GM21390 (cell line): Measurements from ENCODE around the gene ANK3.

Experiments used
- ATAC-seq: cut with Tn5 transposase; IDR thresholded peaks from one replicate; pipeline ENCODE4 v1.9.1; 2021; ENCODE audit not compliant: unreplicated experiment

Gene ANK3

DNA sequence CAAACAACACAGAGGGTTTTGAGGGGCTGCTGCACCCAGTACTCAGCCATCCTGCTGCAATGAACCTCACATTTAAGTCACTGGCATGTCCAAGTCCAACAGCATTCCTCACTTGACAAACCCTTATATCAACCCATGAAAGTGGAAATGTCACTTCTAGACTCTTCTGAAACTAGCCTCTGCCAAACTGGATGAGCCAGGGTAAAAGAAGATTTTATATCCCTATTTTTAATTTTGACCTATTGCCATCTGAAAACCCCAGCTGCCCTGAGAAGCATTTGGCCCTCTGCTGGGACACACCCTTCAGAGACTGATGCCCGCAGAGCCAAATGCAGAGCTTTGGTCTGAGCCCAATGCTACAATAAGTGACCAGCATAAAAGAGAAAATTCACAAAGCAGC is 201.1 kb downstream of the ANK3 start:
- no peak for ATAC-seq

DNA sequence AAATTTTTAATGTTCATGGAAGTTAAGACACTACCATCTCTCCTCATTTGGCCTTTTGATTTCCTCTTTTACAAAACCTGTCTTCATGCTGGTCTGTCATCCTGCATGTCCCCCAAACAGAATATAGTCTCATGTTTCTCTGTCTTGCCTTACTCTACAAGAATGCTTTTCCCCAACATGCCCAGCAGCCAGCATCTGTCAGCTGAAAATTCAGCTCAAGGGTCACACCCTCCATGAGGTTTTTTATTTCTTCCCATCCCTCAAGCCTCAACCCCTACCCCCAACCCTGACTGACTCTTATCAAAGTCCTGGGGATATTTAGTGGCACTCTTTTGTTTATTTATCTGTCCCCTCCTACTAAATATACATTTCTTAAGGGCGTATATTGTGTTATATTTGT is 202.0 kb downstream of the ANK3 start:
- ATAC-seq = no peak

DNA sequence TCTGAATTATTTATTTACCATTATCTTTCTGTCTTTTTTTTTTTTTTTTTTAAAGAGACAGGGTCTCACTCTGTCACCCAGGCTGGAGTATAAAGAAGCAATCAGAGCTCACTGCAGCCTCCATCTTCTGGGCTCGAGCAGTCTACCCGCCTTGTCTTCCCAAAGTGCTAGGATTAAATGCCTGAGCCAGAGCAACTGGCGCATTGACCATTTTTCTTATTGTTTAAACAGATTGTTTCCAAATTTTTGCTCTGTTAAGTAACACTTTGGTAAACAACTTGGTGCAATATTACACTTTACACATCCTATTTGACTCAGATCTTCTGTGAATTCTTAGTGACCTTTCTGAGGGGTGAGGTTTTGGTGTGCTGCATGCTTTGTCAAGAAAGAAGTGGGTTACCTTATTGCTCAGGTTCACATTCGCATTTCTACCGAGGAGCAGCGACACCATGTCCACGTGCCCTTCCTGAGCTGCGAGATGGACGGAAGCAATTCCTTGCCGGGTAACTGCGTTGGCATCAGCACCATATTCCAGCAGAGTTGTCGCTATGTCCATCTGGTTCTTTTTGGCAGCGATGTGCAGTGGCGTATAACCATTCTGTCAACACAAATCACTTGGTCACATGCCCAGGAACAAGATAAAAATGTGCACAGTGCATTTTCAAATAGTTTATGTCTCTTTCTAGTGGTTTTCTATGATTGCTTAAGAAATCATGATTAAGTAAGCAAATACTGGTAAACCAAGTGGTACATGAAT is 203.2 kb downstream of the ANK3 start:
- no peak for ATAC-seq

DNA sequence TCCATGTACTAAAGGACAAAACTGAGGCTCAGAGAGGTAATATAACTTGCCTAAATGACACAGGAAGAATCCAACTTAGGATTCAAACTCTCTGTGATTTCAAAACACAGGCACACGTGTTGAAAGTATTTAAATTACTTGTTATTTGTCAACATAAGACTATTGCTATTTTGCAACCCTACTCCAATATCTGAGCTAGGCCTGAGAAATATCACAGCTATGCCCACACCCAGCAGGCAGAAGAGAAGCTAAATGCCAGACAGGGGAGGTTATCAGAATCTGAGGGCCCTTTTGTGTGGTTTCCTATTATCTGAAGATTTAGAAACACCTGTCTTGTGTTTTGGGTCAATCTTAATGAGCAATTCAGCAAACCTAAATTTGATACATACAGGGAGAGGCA is 204.3 kb downstream of the ANK3 start:
- ATAC-seq = no peak

DNA sequence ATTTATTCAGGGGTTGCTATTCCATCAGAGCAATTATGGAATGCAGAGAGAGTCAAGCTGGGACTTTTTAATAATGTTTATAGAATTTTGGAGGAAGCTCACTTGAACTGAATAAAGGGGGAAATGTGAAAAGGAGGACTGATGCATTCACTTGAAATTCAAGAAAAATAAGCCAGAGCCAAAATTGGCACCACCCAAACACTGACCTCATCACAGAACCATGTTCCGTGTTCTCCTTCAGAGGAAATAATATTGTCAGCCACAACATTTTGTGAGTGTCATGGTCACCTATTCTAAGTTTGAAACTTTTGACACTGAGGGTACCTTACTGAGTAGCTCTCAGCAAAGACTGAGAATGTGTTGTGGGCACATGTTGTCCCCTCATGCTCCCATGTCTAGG is 207.0 kb downstream of the ANK3 start:
- no peak for ATAC-seq

DNA sequence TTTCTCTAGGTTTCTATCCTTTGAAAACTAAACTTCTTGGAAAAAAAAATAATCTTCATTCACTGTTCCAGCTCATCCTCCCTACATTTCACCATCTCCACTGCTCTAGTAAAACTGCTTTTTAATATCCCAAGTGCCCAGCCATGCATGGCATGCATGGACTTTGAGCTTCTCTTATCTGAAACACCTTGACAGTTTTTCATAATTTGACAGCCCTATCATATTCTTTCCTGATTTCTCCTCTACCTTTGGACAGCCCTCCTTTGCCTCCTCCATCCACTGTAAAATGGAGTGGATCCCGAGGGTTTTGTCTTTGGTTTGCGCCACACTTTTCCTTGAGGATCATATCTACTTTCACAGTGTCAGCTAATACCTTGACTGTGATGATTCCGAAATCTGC is 212.8 kb downstream of the ANK3 start:
- ATAC-seq = no peak

DNA sequence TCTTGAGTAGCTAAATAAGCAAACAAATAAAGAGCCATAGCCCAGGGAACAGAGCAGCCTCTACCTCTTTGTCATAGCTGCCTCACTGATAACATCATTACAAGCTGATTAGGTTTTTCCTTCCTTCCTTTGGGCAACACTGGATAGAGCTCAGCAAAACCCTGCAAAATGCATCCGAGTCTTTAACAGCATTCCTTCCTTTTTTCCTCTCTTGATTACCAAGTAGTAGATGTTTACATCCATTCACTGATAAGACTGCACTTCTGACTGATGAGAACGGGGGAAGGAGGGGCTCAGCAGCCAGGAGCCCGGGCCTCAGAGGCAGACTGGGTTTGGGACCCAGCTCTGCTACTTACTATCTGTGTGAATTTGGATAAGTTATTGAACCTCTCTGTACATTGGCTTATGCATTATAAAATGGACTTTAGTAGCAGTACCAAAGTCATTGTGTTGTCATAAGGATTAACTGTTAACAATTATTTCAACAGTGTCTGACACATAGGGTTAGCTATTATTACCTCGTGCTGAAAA is 214.2 kb downstream of the ANK3 start:
- no peak for ATAC-seq

DNA sequence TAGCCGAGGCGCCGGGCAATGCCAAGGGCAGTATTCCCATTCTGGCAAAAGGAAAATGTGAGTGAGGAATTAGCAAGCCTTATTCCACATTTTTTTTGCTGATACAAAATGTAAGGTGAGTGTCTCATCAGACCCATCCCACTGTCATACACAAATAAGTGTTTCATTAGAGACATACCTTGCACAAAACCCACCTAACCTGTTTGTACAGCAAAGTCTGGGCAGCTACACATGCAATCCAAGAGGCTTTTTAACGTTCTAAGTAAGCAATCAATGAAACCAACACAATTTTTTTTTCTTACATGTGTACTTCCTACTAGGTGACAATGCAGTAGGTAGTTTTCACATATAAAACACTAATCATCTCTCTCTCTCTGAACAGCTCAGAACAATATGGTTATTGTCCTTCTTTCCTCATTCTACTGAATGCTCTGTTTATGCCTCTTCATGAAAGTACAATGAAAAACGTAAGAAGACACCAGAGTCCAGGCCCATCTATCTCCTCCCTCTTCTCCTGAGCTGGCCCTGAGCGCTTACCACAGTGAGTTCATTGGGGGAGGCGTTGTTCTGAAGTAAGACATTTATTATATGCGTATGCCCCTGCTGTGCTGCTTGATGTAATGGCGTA is 217.2 kb downstream of the ANK3 start:
- ATAC-seq = no peak

DNA sequence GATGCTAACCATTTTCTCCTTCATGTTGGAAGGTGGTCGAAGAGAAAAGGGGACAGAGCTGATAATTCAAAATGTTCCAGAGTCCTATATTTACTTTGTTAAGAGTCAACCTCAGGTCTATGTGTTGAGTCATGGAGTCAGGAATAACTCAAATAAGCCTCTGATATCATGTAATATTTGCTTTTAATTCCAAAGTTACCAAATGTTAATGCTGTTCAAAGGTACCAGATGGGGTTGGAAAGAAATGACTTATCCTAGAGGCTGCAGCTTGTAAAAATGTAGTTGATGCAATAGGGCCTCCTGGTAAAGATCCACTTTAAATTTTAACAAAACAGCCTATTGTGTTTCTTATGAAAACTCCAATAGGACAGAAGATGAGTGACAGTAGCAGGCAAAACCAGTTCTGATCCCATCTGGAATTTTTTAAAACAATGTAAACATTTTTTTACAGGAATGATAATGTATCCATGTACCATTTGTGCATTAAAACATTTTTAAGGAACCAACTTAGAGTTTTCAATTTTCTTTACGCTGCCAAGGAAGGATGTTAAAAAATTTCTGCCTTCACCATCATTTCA is 218.2 kb downstream of the ANK3 start:
- no peak for ATAC-seq

DNA sequence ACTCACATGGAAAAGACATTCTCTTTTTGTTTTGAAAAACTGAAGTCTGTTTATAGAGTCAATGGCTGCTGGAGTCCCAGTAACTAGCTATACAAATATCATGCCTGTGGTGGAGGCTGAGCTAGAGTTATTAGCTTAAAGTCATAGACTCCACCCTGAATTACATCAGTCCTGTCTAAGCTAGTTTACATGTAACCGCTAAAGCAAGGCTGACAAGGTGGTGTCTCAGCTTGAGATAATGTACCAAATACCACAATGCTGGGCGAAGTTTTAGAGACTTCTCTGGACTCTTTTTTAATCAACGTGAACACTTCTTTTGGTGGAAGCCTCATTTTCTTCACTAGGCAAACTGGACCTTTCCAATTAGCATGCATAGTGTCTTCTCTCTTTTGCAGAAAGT is 219.4 kb downstream of the ANK3 start:
- no peak for ATAC-seq

DNA sequence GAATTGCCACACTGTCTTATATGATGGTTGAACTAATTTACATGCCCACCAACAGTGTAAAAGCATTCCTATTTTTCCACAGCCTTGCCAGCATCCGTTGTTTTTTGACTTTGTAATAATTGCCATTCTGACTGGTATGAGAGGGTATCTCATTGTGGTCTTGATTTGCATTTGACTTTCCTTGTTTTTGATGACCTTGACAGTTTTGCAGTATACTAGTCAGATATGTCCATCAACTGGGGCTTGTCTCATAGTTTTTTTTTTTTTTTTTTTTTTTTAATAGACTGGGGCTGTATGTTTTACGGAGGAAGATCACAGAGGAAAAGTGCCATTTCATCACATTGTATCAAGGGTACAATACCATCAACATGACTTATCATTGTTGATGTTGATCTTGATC is 220.6 kb downstream of the ANK3 start:
- no peak for ATAC-seq

DNA sequence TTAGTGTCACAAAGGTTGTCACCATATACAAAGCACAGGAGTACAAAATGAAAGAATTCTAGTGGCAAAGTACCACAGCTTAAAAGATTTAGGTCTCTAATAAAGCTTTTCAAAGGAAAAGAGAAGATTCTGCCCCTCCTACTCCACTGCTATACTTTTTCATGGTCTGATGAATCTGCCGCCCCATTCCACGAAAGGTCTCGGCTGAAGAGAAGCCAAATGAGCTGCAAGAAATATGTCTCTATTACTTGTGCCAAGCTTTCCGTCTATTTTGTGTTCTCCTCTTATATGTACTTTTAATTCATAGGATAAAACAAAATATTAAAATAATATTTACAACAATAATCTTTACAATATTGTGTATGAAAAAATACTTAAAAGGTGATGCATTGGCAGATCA is 222.6 kb downstream of the ANK3 start:
- ATAC-seq = no peak

DNA sequence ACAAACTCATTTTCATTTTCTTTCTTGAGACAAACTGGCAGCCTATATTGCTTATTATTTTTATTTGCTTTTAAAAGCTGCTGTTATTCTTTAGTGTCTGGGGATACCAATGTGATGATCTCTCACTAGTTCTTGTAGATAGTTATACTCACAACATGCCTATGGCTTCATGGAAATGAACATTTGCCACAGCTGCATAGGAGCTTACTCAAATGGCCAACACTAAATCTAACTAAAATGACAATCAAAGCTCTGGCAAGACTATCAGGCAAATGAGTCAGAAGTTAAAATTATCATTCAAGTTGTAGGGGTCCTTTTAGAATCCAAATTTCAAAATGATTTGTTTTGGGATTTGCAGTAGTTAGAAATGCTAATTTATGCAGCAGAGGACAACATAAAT is 225.9 kb downstream of the ANK3 start:
- ATAC-seq = no peak

DNA sequence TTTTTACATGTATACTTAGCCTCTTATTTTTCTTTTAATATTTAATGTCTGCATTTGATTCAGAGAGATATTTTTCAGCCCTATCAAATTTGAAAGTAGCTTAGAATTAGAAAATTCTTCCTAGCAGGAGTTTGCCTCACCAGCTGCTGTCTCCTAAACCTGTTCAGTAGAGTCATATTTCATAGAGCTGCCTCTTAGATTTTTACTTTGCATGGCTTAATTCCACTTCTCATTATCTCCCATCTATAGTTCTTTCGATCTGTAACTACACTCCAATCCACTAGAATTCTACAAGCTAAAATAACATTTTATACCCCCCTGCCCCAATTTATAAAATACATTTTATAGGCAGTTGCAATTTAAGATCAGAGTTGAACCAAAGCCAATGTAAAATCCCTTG is 227.0 kb downstream of the ANK3 start:
- ATAC-seq = no peak

DNA sequence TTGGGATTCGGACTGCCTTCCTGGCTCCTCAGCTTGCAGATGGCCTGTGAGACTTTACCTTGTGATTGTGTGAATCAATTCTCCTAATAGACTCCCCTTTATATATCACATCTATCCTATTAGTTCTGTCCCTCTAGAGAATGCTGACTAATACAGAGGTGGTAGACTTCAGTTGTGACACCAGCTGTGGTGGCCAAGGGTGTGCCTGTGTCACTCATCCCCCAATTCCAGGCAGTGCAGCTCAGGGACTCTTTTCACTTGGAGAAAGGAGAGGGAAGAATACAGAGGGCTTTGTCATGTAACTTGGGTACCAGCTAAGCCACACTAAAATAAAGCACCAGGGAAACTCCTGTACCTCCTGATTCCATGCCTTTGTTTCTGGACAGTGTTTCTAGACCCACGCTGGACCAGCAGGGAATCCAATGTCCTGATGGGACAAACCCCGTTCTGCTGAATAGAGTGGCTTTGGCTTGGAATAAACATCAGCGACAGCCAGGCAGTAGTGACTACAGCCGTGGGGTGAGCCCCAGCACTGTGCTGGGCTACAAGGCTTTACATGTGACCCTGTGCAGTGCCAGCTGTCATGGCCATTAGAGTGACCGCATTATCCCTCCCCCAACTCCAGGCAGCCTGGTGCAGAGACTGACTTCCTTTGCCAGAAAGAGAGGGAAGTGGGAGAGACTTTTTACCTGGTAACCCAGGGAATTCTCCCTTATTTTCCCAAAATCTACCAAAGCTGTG is 233.6 kb downstream of the ANK3 start:
- ATAC-seq = no peak

DNA sequence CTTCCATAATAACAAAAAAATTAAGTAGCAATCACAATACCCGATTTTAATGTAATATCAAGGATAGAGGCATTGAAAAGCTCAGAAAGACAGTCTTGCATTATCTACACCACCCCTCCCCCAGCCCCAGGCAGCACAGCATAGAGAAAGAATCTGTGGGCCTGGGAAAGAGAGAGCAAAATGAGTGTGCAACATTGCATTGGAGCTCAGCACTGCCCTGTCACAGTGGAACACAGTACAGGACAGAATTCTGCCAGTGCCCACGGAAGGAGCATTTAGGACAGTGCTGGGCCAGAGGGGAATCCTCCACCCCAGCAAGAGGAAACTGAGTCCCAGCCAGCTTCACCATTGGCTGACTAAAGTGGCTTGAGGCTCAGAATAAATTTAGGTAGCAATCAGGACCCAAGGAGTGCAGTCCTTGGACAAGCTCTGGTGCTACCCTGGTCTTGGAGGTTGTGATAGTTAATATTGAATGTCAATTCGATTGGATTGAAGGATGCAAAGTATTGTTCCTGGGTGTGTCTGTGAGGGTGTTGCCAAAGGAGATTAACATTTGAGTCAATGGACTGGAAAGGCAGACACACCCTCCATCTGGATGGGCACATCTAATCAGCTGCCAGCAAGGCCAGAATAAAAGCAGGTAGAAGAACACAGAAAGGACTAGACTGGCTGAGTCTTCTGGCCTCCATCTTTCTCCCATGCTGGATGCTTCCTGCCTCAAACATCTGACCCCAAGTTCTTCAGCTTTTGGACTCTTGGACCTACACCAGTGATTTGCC is 234.4 kb downstream of the ANK3 start:
- no peak for ATAC-seq

DNA sequence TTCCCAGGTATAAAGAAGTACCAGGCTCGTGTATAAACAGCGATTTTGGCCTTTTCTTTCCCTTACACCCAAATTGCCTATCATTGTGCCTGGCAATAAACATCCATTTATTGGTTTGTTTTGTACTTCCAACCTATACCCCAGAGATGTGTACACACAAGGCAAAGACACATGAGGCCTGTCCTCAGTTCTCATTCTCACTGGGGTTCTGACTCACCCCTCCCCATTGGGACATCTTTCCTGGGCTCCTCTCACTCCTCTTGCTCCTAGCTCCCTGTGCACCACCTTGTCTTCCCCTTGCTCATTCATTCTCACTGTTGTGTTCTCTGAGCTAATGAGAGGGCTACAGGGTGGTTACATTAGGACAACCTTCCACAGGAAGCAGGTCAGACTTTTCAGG is 240.7 kb downstream of the ANK3 start:
- no peak for ATAC-seq

DNA sequence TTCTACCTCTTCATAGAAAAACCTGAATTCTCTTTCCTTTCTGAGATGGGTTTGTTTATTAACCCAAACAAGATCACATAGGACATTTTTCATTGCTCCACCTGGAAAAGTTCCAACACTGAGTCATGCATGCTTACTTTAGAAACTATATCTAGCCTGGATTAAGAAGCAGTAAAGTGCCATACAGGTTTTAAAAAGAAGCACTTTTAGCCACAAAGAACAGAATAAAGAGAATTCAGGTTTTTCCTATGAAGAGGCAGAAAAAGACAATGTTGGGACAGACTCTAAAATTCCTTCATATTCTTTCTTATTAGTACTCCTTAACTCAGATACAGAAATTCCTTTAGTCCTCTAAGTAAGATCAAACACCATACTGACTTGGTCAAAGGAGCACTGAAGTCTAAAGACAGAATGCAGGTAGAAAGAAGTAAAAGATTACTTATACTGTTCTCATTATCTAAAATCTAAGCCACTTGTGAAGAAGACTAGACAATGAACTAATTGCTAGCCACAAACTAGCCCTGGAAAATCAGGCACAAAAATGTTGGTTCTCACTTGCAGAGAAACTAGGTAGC is 241.3 kb downstream of the ANK3 start:
- ATAC-seq = no peak

DNA sequence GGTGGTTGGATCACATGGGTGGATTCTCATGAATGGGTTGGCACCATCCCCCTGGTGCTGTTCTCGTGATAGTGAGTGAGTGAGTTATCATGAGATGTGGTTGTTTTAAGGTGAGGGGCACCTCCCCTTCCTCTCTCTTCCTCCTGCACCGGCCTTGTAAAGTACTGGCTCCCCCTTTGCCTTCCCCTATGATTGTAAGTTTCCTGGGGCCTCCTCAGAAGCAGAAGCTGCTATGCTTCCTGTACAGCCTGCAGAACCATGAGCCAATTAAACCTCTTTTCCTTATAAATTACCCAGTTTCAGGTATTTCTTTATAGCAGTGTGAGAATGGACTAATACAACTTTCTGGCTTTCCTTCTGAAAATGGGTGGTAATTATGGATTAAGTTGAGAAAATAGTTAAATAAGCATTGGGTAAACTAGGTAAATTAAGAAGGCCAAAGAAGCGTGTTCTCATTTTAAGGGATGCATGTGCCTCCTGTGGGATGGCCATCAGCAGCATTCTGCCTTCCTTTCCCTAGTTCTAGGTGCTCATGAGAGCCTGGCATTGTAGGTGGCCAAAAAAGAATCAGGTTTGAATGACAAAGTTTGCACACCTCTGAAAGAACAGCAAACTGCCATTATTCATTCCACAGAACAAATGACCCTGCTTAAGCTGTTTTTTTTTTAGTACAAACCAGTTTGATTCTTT is 242.0 kb downstream of the ANK3 start:
- no peak for ATAC-seq

DNA sequence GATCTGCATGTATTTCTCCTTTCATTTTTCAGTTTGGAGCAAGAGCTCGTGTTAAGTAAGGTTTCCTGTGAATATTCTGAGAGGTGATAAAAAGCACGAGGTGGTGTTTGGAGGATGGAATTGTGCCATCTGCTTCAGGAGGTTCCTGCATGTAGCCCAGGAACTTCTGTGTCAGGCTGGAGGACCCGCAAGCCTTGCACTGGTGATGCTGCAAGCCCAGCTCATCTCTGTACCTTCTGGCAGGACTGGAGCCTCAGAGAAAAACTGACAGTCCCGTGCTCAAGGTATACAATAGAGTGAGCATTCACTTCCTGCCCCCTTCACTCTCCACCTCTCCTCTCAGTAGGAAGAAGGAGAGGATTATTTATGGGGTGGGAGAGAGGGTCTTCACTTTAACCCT is 242.7 kb downstream of the ANK3 start:
- no peak for ATAC-seq
